HepG2 (cell line): ENCODE results near the gene POLE.

Experiments
- BCLAF1 ChIP-seq: fragments of 450-650 bp; IDR thresholded peaks from 2 replicates; pipeline ENCODE4 v1.6.1; 2017; ENCODE audit warnings: mild to moderate bottlenecking
- MED13 ChIP-seq: sonication (generic); formaldehyde crosslinking; IDR thresholded peaks from 2 replicates; pipeline ENCODE4 v1.5.0; 2020; ENCODE audit warnings: missing genetic modification reagents
- RAD21 ChIP-seq: fragments of 450-650 bp; formaldehyde crosslinking; IDR thresholded peaks from 2 replicates; pipeline ENCODE4 v1.5.0; 2020; ENCODE audit warnings: mild to moderate bottlenecking
- ZNF10 ChIP-seq: sonication (generic); formaldehyde crosslinking; IDR thresholded peaks from 2 replicates; pipeline ENCODE4 v1.4.0; 2020; ENCODE audit warnings: mild to moderate bottlenecking, low read depth, missing genetic modification reagents, borderline replicate concordance
- TF ChIP-seq, protein P1 (sequence below): sonication (generic); formaldehyde crosslinking; IDR thresholded peaks from 2 replicates; pipeline ENCODE4 v1.5.1; 2020; ENCODE audit warnings: mild to moderate bottlenecking, missing genetic modification reagents
- TF ChIP-seq, protein P2 (sequence below): sonication (generic); formaldehyde crosslinking; IDR thresholded peaks from 2 replicates; pipeline ENCODE4 v1.4.0; 2020; ENCODE audit warnings: mild to moderate bottlenecking, missing genetic modification reagents
- TF ChIP-seq, protein P3 (sequence below): sonication (generic); formaldehyde crosslinking; IDR thresholded peaks from 2 replicates; pipeline ENCODE4 v1.5.0; 2020; ENCODE audit warnings: mild to moderate bottlenecking, missing genetic modification reagents, moderate library complexity

DNA sequence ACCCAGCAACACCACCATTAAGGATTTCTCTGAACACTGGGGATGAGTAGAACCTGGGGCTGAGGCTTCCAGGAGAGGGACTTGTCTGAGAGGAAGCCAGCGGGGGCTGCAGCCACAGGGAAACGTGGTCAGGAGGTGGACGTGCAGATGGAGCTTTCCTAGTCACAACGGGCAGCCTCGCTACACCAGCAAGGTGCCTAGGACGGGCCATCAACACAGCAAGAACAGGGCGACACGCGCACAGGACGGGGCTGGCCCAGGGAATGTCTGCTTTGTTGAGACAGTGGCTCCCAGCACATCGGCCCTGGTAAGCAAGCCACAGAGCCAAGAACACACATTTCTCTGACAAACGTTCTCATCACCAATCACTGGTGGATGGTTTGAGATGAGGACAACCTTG is 49.2 kb upstream of the POLE start:
- no peak for TF ChIP-seq MED13 (CRISPR knock-in tag)
- TF ChIP-seq RAD21 (CRISPR knock-in tag), result no peak
- TF ChIP-seq, protein P1, sequence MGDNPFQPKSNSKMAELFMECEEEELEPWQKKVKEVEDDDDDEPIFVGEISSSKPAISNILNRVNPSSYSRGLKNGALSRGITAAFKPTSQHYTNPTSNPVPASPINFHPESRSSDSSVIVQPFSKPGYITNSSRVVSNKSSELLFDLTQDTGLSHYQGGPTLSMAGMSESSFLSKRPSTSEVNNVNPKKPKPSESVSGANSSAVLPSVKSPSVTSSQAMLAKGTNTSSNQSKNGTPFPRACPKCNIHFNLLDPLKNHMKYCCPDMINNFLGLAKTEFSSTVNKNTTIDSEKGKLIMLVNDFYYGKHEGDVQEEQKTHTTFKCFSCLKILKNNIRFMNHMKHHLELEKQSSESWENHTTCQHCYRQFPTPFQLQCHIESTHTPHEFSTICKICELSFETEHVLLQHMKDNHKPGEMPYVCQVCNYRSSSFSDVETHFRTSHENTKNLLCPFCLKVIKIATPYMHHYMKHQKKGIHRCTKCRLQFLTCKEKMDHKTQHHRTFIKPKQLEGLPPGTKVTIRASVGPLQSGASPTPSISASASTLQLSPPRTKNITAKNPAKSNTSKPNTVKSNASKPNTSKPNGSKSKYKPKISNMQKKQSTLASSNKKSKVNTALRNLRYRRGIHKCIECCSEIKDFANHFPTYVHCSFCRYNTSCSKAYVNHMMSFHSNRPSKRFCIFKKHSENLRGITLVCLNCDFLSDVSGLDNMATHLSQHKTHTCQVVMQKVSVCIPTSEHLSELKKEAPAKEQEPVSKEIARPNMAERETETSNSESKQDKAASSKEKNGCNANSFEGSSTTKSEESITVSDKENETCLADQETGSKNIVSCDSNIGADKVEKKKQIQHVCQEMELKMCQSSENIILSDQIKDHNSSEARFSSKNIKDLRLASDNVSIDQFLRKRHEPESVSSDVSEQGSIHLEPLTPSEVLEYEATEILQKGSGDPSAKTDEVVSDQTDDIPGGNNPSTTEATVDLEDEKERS, result no peak
- TF ChIP-seq BCLAF1, result no peak
- TF ChIP-seq, protein P2, sequence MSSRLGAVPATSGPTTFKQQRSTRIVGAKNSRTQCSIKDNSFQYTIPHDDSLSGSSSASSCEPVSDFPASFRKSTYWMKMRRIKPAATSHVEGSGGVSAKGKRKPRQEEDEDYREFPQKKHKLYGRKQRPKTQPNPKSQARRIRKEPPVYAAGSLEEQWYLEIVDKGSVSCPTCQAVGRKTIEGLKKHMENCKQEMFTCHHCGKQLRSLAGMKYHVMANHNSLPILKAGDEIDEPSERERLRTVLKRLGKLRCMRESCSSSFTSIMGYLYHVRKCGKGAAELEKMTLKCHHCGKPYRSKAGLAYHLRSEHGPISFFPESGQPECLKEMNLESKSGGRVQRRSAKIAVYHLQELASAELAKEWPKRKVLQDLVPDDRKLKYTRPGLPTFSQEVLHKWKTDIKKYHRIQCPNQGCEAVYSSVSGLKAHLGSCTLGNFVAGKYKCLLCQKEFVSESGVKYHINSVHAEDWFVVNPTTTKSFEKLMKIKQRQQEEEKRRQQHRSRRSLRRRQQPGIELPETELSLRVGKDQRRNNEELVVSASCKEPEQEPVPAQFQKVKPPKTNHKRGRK, result no peak
- no peak for TF ChIP-seq ZNF10 (CRISPR knock-in tag)
- TF ChIP-seq, protein P3, sequence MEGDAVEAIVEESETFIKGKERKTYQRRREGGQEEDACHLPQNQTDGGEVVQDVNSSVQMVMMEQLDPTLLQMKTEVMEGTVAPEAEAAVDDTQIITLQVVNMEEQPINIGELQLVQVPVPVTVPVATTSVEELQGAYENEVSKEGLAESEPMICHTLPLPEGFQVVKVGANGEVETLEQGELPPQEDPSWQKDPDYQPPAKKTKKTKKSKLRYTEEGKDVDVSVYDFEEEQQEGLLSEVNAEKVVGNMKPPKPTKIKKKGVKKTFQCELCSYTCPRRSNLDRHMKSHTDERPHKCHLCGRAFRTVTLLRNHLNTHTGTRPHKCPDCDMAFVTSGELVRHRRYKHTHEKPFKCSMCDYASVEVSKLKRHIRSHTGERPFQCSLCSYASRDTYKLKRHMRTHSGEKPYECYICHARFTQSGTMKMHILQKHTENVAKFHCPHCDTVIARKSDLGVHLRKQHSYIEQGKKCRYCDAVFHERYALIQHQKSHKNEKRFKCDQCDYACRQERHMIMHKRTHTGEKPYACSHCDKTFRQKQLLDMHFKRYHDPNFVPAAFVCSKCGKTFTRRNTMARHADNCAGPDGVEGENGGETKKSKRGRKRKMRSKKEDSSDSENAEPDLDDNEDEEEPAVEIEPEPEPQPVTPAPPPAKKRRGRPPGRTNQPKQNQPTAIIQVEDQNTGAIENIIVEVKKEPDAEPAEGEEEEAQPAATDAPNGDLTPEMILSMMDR (CRISPR knock-in tag), result no peak
